Tibial artery (tissue), 4 donors: ENCODE data around the gene TMCO4.
A peak's percentile ranks its signal among the peaks of the same experiment; 100 is the strongest.

ENCODE experiments used
- DNase-seq, 2 donors: peaks; one replicate each; pipeline ENCODE4 v3.0.0-alpha.2; 2019
- H3K27ac ChIP-seq, 2 donors: fragments of 200-600 bp; sonication (generic) in 1 of 2; 1 replicate in 1 of 2; 2 replicates in 1 of 2; pipeline ENCODE4 v1.5.1; 2018 to 2019; ENCODE audit warnings: mild to moderate bottlenecking in 1 of 2
- H3K27me3 ChIP-seq, 2 donors: fragments of 200-600 bp; sonication (generic) in 1 of 2; one replicate each; pipeline versions ENCODE4 v1.5.1 to v1.6.0; 2016 to 2019
- H3K36me3 ChIP-seq, 3 donors: fragments of 200-600 bp; sonication (generic) in 2 of 3; one replicate each; pipeline ENCODE4 v1.5.1; 2016 to 2019; ENCODE audit warnings: mild to moderate bottlenecking in 2 of 3
- H3K4me1 ChIP-seq, 4 donors: fragments of 200-600 bp; sonication (generic) in 2 of 4; 1 replicate in 3 of 4; 2 replicates in 1 of 4; pipeline ENCODE4 v1.5.1; 2016 to 2019
- H3K4me3 ChIP-seq, 2 donors: fragments of 200-600 bp; sonication (generic) in 1 of 2; 1 replicate in 1 of 2; 2 replicates in 1 of 2; pipeline ENCODE4 v1.5.1; 2018 to 2019; ENCODE audit warnings: mild to moderate bottlenecking in 2 of 2
- H3K9me3 ChIP-seq, 3 donors: fragments of 200-600 bp; sonication (generic) in 1 of 3; one replicate each; pipeline ENCODE4 v1.5.1; 2016 to 2019
- intact Hi-C: fragments of 100-400 bp; cut with DNase I; formaldehyde crosslinking; loops from one replicate; pipeline ENCODE4 v1.15.0; 2023; ENCODE audit warnings: low total_unique reads
- TF ChIP-seq, protein P1 (sequence below), 2 experiments: fragments of 200-600 bp in 1 of 2; fragments of 450-650 bp in 1 of 2; IDR thresholded peaks; one replicate each; pipeline ENCODE4 v1.5.1; 2017 to 2019; ENCODE audit warnings: antibody characterized with exemption in 2 of 2, mild to moderate bottlenecking in 1 of 2, moderate library complexity in 1 of 2

TMCO4 gene

DNA sequence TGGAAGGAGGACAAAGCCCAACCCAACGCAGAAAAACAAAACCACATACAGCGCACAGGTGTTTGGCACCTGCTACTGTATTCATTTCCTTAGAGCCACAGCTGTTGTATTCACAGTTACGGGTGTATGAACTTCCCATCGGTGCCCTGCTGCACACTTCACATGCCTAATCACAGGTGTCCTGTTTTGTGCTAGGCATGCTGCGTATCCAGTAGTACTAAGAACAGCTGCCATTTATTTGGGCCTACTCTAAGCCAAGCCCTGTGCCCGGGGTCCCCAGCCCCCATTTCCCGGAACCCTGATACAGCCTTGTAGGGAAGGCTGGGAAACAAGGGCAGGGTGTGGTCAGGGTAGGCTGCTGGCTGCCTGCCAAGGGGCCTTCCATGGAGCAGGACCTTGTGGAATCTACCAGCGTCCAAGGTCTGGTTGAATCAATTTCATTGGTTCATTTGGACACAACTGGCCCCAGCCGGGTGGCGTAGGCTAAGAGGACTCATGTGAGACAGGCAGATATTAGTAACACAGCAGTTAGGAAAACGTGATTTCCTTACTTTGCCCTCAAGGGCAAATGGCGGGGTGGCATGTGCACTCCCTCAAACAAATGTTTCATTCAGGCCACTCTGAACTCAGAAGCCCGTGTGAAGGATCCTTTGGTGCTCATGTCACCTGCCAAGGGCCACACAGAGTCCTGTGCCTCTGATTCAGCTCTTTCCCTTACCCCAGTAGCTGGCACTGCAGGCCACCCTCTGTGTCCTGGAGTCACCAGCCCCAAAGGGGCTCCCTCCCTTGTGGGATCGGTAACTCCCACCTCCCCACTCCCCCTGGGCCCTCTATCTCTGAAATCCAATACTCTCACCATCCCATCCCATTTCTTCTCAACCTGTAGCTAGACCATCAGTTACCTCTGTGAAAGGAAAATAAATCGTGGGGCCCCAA, 16.4 kb upstream of the TMCO4 start:
- intact Hi-C loops = no loop called here
- Histone ChIP-seq H3K4me3 (no peak overlapping the region), H3K27ac (no peak overlapping the region), H3K36me3 (no peaks in the 10 kb centered on the region), H3K27me3 (no peaks in the 10 kb centered on the region), H3K9me3 (no peaks in the 10 kb centered on the region), H3K4me1 (peaks cover 0 to 20% (median 5%) of the 10 kb centered on the region in 4 donors)
- TF ChIP-seq, protein P1, sequence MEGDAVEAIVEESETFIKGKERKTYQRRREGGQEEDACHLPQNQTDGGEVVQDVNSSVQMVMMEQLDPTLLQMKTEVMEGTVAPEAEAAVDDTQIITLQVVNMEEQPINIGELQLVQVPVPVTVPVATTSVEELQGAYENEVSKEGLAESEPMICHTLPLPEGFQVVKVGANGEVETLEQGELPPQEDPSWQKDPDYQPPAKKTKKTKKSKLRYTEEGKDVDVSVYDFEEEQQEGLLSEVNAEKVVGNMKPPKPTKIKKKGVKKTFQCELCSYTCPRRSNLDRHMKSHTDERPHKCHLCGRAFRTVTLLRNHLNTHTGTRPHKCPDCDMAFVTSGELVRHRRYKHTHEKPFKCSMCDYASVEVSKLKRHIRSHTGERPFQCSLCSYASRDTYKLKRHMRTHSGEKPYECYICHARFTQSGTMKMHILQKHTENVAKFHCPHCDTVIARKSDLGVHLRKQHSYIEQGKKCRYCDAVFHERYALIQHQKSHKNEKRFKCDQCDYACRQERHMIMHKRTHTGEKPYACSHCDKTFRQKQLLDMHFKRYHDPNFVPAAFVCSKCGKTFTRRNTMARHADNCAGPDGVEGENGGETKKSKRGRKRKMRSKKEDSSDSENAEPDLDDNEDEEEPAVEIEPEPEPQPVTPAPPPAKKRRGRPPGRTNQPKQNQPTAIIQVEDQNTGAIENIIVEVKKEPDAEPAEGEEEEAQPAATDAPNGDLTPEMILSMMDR (IDR thresholded peaks at IDR 0.05) = no peak
- DNase-seq = peak in 1 of 2 donors; percentile 22

DNA sequence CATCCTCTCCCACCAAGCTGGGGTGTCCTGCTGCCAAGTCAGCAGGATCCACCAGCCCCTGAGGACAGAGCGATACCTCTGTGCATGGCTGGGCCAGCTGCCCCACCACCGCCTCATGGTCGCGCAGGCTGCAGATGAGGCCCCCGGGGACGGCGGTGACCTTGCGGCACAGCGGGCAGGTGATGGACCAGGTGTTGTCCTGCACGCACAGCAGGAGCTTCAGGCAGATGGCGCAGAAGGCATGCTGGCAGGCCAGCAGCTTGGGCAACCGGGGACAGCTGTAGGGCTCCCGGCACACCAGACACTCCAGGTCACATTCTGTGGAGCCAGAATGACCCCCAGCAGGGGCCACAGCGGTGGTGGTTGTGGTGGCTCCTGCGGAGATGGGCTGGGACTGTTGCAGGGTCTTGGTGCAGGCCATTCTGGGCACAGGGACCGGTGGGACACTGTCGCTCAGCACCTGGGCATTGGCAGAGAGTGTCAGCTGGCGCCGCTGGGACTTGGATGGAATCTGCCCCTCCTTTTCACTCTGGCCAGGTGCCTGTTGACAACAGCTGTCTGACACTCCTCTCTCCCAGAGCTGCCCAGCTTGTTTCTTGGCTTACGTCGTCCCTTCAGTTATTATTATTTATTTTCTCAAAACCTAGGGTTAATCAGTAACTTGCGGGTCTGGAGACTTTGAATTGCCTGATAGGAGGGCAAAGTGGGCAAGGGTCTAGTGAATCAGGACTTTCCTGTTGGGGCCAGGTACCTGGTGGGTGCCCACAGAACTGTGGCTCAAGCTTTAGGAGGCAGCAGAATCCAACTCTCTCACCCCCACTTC, 15.2 kb upstream of the TMCO4 start, which contains the start of gene RNF186:
RNF186 (minus strand) TSS at position 603 of the 823 bp plus-strand sequence; CDS start at position 421, 182 bp downstream.
- Histone ChIP-seq H3K9me3 (no peaks in the 10 kb centered on the region), H3K36me3 (no peaks in the 10 kb centered on the region), H3K27ac (no peak within 1 kb of the TSS), H3K4me1 (peaks cover 0 to 20% (median 5%) of the 10 kb centered on the region in 4 donors), H3K27me3 (no peaks in the 10 kb centered on the region), H3K4me3 (no peak within 1 kb of the TSS)
- DNase-seq = no peak
- intact Hi-C loops = loop anchor here (5.0 kb wide), 1 partner anchor 98 kb away; no protein-coding TSS in a partner anchor
- TF ChIP-seq, protein P1 (IDR thresholded peaks at IDR 0.05) = no peak

DNA sequence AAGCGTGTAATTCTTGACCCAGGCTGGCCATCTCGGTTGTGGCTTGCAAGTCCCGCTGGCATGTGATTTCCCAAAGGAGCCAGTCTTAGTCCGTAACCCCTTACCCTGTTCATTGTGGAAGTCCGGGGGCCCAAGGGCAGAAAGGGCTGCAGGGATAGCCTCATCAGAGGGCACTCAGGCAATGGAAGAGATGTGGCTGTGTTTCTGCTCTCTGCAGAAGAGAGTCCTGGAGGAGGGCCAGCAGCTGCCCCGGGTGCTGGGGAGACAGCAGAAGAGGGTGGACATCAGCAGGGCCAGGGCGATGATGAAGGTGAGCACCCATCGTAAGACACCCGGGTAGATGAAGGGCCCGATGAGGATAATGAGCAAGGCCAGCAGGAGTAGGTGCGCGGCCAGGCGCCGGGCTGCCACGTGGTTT, 14.5 kb upstream of the TMCO4 start:
- Histone ChIP-seq H3K27me3 (no peaks in the 10 kb centered on the region), H3K27ac (no peak overlapping the region), H3K36me3 (no peaks in the 10 kb centered on the region), H3K4me3 (no peak overlapping the region), H3K4me1 (peaks cover 0 to 17% (median 5%) of the 10 kb centered on the region in 4 donors), H3K9me3 (no peaks in the 10 kb centered on the region)
- TF ChIP-seq, protein P1 (IDR thresholded peaks at IDR 0.05) = no peak
- intact Hi-C loops = loop anchor here (5.0 kb wide), 1 partner anchor 97 kb away; no protein-coding TSS in a partner anchor
- DNase-seq = no peak

DNA sequence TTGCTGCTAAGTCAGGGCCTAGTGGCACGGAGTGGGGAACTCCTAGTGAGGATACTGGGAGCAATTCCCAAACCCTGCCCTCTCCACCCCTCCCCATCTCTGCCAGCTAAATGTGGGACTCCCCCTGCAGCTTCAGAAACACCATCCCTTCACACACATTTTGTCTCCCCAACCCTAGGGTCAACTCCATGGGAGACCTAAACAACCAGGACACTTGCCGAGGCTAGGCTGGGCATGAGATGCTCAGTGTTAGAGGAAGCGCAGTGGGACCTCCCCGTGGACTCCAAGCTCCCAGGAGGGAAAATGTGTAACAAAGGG, 13.9 kb upstream of the TMCO4 start:
- no peak for DNase-seq
- no peaks in the 10 kb centered on the region for H3K27me3 ChIP-seq
- TF ChIP-seq, protein P1 (IDR thresholded peaks at IDR 0.05) = no peak
- intact Hi-C loops = loop anchor here (5.0 kb wide), 1 partner anchor 96 kb away; no protein-coding TSS in a partner anchor
- H3K27ac ChIP-seq = no peak overlapping the region
- no peaks in the 10 kb centered on the region for H3K36me3 ChIP-seq
- no peaks in the 10 kb centered on the region for H3K9me3 ChIP-seq
- H3K4me1 ChIP-seq = peaks cover 0 to 17% (median 5%) of the 10 kb centered on the region in 4 donors
- H3K4me3 ChIP-seq = no peak overlapping the region

DNA sequence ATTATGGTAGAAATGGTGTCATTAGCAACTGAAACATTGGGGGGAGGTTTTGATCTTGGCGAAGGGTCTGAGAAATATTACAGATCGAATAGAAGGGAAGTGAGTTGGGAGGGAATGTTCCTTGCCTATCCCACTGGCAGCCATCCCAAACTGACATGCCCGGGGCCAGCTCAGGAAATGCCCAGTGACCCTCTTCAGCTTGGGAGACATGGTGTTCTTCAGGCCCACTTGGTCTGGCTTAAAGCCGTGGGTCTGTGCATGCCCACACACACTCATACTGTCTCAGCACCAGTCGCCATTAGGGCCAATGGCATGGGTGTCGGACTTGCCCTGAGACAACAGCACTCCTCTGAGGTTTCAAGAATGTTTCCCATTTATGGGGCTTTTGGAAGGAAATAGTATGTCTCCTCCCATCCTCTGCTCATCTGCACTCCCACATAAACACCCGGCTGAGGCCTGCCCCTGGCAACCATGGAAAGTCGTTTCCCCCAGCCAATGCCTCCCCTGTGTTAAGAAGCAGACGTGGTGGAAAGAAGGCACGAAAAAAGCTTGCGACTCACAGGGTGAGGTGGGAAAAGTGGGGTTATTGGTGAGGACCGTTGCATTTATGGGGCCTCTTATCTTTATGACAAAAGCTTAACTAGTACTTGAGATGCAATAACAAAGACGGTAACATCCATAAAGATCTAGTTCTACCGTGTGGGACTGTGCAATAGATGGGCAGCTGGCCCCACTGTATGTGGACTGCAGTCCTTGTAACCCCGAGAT, 13.3 kb upstream of the TMCO4 start:
- intact Hi-C loops = loop anchor here (5.0 kb wide), 1 partner anchor 96 kb away; no protein-coding TSS in a partner anchor
- no peaks in the 10 kb centered on the region for H3K27me3 ChIP-seq
- no peaks in the 10 kb centered on the region for H3K9me3 ChIP-seq
- TF ChIP-seq, protein P1 (IDR thresholded peaks at IDR 0.05) = no peak
- H3K27ac ChIP-seq = no peak overlapping the region
- H3K4me3 ChIP-seq = no peak overlapping the region
- no peaks in the 10 kb centered on the region for H3K36me3 ChIP-seq
- H3K4me1 ChIP-seq = peaks cover 0 to 17% (median 5%) of the 10 kb centered on the region in 4 donors
- no peak for DNase-seq
